Renal cortex interstitium (tissue), 11 donors: Measurements from ENCODE around the gene NEK10. TPM values are rescaled to one million over a fixed set of nuclear protein-coding genes. Genes with fewer than 3 reads are reported as not detected.

ENCODE experiments used
- DNase-seq, 11 donors: peaks; one replicate each; pipeline ENCODE4 v3.0.0-alpha.2; 2013; ENCODE audit warnings: low read depth in 9 of 11, low spot score in 4 of 11; ENCODE audit errors: extremely low read depth in 1 of 11
- polyA plus RNA-seq, 3 donors: library from polyadenylated mRNA; unstranded; fragments of 120-200 nt; gene quantifications; one replicate each; pipeline ENCODE4 v1.2.1, GENCODE V29; 2013; ENCODE audit not compliant: insufficient read length in 3 of 3

Gene NEK10
- polyA plus RNA-seq, 3 donors: 1.6 to 2.2 (median 2.0) TPM

DNA sequence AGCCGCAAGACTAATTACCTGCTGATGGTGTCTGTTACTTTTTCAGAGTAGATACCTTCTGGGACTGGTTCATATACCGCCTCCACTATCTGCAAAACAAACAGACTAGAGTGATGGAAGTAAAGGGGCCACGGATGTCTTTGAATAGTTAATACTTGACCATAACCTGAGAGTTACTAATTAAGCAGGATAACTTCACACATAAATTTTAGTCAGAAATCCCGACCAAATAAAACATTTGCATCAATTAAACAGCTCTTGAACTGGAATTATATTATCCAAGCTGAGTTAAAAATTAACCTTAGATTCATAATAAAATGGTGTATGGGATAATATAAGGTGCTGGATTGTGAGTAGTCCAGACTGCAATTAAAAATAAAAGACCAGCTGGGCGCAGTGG lies 167.7 kb downstream of the NEK10 start:
- DNase-seq: peak in 3 of 11 donors; percentile 4 to 17 (median 9)

- DNase-seq: no peak
Measured at GRCh38 chr3:27200721-27201489, 168.3 kb downstream of the NEK10 start.

DNA sequence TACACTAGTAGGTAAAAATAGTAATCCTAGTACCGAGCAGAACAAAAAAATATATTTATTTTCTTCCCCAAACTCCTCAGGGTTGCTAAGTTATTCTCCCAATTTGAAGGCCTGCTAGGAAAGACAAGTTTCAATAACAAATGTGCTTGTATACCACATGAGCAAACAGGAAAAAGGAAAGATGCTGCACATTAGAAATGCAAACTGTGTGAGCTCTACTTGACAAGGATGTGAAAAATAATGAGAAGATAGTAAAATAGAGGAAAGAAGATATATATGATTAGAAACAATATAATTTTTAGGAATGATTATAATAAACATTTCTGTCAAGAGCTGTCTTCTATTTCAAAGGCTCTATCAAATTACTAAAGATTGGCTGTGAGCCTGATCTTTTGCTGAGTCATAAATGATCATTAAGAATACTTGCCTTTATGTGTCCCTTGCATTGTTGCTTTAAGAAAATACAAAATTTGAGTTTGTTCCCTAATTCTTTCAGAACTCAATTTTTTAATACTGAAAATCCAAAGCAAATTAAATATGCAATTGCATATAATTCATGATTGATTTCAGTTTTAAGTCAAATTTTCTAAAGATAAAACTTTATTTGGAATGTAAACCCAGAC lies 174.2 kb downstream of the NEK10 start:
- no peak for DNase-seq

DNA sequence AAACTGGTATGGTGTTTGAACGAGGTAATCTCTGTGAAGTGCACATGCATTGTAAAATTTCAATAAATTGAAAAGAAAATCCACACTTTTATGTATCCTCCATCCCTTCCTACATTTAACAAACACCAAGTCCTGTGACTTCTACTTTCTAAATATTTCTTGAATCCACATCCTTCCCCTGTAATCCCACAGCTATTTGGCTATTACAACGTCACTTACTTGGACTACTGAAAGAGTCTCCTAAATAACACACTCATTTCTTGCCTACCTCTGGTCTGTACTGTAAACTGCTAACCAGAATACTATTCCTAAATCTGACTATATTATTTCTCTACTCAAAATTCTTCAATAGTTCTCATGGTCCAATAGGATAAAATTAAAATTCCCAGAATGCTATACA lies 176.1 kb downstream of the NEK10 start:
- no peak for DNase-seq

DNA sequence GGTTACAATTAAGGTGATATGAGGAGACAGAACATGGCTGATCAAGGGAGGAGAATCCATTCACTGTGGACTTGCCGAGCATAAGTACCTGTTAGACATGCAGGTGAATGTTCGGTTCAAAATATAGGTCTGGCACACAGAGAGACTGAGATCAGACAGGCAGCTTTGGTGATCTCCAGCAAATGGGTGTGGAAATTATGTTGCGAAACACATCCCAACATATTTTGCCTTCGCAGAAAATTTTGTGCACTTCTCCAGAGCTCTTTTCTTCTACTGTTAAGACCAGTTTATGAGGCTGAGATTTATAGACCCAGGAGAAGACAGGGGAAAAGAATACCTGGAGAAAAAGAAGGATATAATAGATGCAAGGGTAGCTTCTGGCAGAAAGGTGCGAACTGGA lies 183.2 kb downstream of the NEK10 start:
- DNase-seq: no peak

DNA sequence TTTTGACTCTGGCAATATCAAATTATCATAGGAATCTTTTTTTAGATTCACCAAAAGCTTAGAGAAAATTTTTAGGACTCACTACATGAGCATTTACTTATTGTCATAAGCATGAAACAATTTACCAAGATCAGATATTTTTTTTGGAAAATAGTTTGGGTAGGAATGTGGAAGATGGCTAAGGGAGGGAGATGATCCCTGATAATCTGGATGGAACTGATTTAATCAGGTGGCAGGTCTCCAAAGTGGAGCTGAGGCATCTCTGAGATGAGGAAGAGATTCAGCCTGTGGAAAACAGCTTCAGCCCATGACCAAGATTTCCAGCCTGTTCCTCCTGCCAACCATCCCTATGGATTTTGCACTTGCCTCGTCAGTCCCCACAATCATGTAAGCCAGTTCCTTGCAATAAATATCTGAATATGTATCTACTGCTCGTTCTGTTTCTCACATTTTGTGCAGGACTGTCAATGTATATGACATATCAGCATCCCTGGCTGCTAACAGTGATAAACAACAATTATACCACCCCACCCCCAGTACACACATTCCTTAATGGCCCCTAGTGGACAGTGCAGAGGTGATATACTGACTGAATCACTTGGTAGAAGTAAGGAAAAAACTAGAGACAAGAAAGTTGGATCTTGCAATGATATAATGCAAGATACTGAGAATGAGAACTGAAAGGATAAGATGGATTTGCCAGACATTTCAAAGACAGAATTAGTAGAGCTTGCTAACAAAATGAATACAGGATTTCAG lies 183.8 kb downstream of the NEK10 start:
- DNase-seq: no peak

DNA sequence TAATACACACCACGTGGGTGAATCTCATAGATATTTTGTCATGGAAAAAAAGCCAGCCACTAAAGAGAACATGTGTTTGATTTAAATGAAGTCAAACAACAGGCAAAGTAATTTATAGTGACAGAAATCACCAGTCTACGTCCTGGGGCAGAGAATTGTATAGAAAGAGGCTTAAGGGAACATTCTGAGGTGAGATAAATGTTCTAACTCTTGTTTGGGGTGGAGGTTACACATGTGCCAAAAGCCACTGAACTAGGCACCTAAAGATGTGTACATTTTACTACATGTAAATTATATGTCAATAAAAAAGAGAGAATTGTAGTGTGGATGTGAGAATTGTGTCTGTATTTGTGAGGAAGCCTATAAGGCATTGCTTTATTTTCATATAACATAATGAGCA lies 184.9 kb downstream of the NEK10 start:
- no peak for DNase-seq

GRCh38 chr3:27176256-27176655 lies 192.9 kb downstream of the NEK10 start:
- no peak for DNase-seq

DNA sequence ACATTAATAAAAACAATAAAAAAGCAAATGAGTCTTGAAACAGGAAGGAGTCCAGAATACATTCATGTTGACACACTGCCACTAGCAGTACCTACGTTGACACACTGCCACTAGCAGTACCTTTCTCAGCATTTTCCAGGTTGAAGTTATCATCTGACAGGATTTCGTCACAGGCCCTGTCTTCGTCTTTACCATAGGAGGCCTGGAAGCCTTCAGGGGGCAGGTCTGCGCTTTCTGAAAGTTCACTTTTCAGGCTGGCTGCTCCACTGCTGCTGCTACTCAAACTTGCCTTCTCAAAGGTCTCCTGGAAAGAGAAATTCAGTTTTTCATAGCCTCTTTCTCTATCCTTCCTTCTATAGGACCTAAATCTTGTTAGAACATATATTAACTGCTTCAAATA lies 194.7 kb downstream of the NEK10 start:
- DNase-seq: no peak

- DNase-seq: no peak
Measured at GRCh38 chr3:27171113-27171512, 198.1 kb downstream of the NEK10 start.

- no peak for DNase-seq
Measured at GRCh38 chr3:27166888-27167287, 202.3 kb downstream of the NEK10 start.

DNA sequence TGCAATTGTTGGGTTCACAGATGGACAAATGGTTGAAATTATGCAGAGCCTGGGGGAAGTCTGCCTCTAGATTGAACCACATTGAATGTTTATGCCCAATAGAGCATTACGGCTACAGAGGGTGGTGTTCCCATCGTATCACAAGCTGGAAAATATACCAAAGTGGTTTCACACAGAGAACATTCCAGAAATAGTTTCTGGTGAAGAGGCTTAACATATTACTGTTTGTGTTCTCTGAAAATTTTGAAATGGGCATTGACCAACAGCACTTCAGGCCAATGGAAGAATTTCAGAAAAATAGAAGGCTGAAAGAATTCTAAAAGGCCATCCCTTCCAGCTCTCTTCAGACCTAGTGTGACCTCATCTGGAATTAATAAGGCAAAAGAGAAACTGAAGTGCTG lies 203.9 kb downstream of the NEK10 start:
- DNase-seq: no peak

DNA sequence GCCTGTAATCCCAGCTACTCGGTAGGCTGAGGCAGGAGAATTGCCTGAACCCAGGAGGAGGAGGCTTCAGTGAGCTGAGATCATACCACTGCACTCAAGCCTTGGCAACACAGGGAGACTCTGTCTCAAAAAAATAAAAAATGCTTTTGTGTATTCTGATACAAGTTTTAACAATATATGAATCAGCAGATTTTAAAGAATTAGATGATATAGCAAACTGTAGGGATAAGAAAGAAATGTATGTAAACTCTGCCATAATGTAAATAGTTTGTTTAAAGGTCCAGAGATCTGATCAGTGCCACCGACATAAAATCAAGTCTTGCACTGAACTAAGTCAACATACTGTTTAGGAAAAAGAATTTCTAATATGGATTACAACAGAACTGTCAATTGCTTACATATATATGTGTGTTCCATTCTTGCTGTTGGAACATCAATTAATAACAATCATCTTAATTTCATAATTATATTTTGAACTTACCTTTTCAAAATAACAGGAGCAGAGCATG lies 208.3 kb downstream of the NEK10 start:
- DNase-seq: no peak

DNA sequence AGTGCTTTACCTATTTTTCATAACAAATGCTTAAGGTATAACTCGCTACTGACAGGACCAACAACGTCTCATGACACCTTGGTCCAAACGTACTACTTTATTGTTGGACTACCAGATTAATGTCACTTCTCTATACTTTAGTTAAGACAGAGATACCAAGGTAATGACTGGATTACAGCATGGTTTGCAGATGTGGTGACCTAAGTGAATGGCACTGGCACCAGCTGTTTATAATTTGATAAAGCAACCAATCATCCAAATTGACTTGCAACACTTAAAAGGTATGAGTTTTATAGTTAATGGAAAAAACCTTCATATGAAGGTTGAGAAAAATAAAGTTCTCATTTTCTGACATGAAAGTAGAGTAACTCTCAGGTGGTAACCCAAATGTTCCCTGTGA lies 209.0 kb downstream of the NEK10 start:
- DNase-seq: no peak

GRCh38 chr3:27147215-27147614 lies 222.0 kb downstream of the NEK10 start:
- no peak for DNase-seq

DNA sequence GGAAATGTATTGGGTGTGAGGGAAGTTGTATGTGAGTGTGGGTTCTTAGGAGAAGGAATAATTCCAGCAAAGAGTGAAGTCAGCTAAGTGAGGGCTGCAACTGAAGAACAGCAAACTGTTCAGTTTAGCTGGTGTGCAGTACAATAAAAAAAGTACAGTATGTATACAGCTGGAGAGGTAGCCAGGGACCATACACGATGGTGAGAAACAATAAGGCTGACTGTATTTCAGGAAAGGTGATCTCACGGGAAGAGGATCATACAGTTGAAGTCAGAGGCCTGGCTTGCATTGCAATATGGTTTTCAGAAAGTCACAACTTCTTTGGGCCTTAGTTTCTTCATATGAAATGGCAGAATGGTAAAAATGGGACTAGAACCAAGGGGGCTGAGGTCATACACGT lies 222.4 kb downstream of the NEK10 start:
- DNase-seq: no peak

DNA sequence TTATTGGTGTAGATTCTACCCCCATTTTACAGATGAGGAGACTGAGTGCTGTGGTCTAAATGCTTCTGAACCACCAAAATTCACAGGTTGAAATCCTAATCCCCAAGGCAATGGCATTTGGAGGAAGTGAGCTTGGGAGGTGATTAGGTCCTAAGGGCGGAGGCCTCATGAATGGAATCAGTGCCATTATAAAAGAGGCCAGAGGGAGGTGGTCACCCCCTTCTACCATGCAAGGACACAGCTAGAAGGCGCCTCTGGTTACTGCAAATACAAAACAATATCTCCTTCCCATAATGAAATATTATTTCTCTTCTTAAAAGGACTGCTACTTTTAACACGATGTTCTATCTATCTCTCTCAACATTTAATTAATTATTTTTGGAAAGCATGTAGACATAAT lies 223.5 kb downstream of the NEK10 start:
- no peak for DNase-seq

DNA sequence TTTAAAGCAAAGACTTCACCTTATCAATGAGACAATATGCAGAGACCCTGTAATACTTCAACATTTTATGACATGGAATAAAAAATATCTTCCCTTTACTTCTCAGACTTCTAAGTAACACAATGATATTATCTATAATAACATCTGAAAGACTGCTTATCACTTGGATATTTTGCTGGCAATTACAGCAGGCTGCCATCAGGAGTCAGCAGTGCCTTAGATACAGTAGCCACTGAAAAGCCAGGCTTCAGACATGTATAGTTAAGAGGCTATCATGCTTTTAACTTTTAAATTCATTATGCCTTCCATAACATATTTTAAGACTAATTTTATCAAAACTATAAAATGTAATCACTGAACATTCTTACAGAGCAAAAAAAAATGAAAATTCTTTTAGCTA lies 227.5 kb downstream of the NEK10 start:
- DNase-seq: no peak

DNA sequence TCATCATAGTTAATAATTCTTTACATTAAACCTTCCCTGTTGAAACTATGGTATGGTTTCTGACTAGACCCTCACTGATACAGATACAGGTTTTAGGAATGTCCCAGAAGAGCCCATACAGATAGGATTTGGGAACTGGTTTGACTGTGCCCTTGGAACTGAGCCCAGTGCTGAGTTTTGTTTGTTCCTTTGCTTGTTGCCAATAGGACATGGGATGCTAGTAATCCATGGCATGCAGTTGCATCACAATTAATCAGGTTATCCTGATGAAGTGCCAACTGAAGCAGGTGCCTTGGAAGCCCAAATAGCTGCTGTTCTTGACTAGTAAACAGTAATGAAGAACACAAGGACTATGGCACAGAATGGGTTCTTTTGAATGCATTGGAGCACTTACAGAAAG lies 230.6 kb downstream of the NEK10 start:
- no peak for DNase-seq

- no peak for DNase-seq
Measured at GRCh38 chr3:27138005-27138404, 231.2 kb downstream of the NEK10 start.
